HUES6 (cell line): ENCODE measurements around the gene RALBP1.

ENCODE experiments used
- H3K27ac ChIP-seq: 2 replicates; pipeline ENCODE4 v1.7.0; 2013; ENCODE audit warnings: low read depth, mild to moderate bottlenecking, low read length, inconsistent platforms
- H3K27me3 ChIP-seq: 2 replicates; pipeline ENCODE4 v1.6.1; 2013; ENCODE audit warnings: low read length; ENCODE audit not compliant: control insufficient read depth, insufficient read depth
- H3K36me3 ChIP-seq: 2 replicates; pipeline ENCODE4 v1.6.1; 2013; ENCODE audit warnings: low read length; ENCODE audit not compliant: control insufficient read depth, insufficient read depth
- H3K4me1 ChIP-seq: 2 replicates; pipeline ENCODE4 v1.6.1; 2013; ENCODE audit warnings: low read length; ENCODE audit not compliant: control insufficient read depth, insufficient read depth
- H3K4me3 ChIP-seq: 2 replicates; pipeline ENCODE4 v1.5.1; 2013; ENCODE audit warnings: low read depth, low read length
- H3K9ac ChIP-seq: one replicate; pipeline ENCODE4 v1.6.1; 2013; ENCODE audit warnings: mild to moderate bottlenecking, low read length
- H3K9me3 ChIP-seq: 2 replicates; pipeline ENCODE4 v1.6.1; 2013; ENCODE audit warnings: low read depth, low read length; ENCODE audit not compliant: control insufficient read depth, insufficient read depth

Gene RALBP1

GRCh38 chr18:9552191-9552590 lies 76.9 kb downstream of the RALBP1 start:
- no peak overlapping the region for H3K27ac ChIP-seq
- H3K4me3 ChIP-seq, result no peak overlapping the region

GRCh38 chr18:9552616-9553015 lies 77.3 kb downstream of the RALBP1 start:
- Histone ChIP-seq H3K4me1 (no peaks in the 10 kb centered on the region), H3K27ac (no peak overlapping the region), H3K9ac (no peak overlapping the region), H3K27me3 (no peaks in the 10 kb centered on the region), H3K9me3 (peaks cover 13% of the 10 kb centered on the region), H3K36me3 (peaks cover 94% of the 10 kb centered on the region), H3K4me3 (no peak overlapping the region)

More at GRCh38 chr18:9552191-9552590, 76.9 kb downstream of the RALBP1 start:
- Histone ChIP-seq H3K27me3 (no peaks in the 10 kb centered on the region), H3K9me3 (peaks cover 13% of the 10 kb centered on the region), H3K36me3 (peaks cover 94% of the 10 kb centered on the region), H3K4me1 (no peaks in the 10 kb centered on the region), H3K9ac (no peak overlapping the region)

GRCh38 chr18:9557250-9557943 lies 82.1 kb downstream of the RALBP1 start:
- H3K9me3 ChIP-seq, result peaks cover 13% of the 10 kb centered on the region
- no peaks in the 10 kb centered on the region for H3K27me3 ChIP-seq
- no peak overlapping the region for H3K4me3 ChIP-seq
- no peak overlapping the region for H3K27ac ChIP-seq
- H3K9ac ChIP-seq, result no peak overlapping the region
- no peaks in the 10 kb centered on the region for H3K4me1 ChIP-seq
- peaks cover 95% of the 10 kb centered on the region for H3K36me3 ChIP-seq

GRCh38 chr18:9558387-9559064 lies 83.2 kb downstream of the RALBP1 start:
- H3K27ac ChIP-seq, result no peak overlapping the region
- H3K9ac ChIP-seq, result no peak overlapping the region
- H3K9me3 ChIP-seq, result peaks cover 4% of the 10 kb centered on the region; the same call in 1 of the 2 replicates
- H3K4me3 ChIP-seq, result no peak overlapping the region
- no peaks in the 10 kb centered on the region for H3K4me1 ChIP-seq
- no peaks in the 10 kb centered on the region for H3K27me3 ChIP-seq
- peaks cover 95% of the 10 kb centered on the region for H3K36me3 ChIP-seq

GRCh38 chr18:9559253-9559652 lies 83.9 kb downstream of the RALBP1 start:
- Histone ChIP-seq H3K36me3 (peaks cover 96% of the 10 kb centered on the region), H3K4me3 (no peak overlapping the region), H3K9me3 (no peaks in the 10 kb centered on the region), H3K27ac (no peak overlapping the region), H3K27me3 (no peaks in the 10 kb centered on the region), H3K9ac (no peak overlapping the region), H3K4me1 (no peaks in the 10 kb centered on the region)

GRCh38 chr18:9561759-9562158 lies 86.4 kb downstream of the RALBP1 start:
- Histone ChIP-seq H3K27ac (no peak overlapping the region), H3K36me3 (peaks cover 88% of the 10 kb centered on the region), H3K4me1 (no peaks in the 10 kb centered on the region), H3K4me3 (no peak overlapping the region), H3K9me3 (no peaks in the 10 kb centered on the region), H3K9ac (no peak overlapping the region), H3K27me3 (no peaks in the 10 kb centered on the region)

GRCh38 chr18:9562584-9562983 lies 87.3 kb downstream of the RALBP1 start:
- H3K9me3 ChIP-seq, result no peaks in the 10 kb centered on the region
- peaks cover 88% of the 10 kb centered on the region for H3K36me3 ChIP-seq
- H3K27ac ChIP-seq, result no peak overlapping the region
- no peaks in the 10 kb centered on the region for H3K4me1 ChIP-seq
- H3K27me3 ChIP-seq, result no peaks in the 10 kb centered on the region
- H3K4me3 ChIP-seq, result no peak overlapping the region
- H3K9ac ChIP-seq, result no peak overlapping the region

GRCh38 chr18:9563331-9563730 lies 88.0 kb downstream of the RALBP1 start:
- no peak overlapping the region for H3K27ac ChIP-seq
- no peak overlapping the region for H3K9ac ChIP-seq
- H3K9me3 ChIP-seq, result no peaks in the 10 kb centered on the region
- no peaks in the 10 kb centered on the region for H3K4me1 ChIP-seq
- H3K27me3 ChIP-seq, result no peaks in the 10 kb centered on the region
- peaks cover 88% of the 10 kb centered on the region for H3K36me3 ChIP-seq
- H3K4me3 ChIP-seq, result no peak overlapping the region

- H3K36me3 ChIP-seq, result peaks cover 85% of the 10 kb centered on the region
- H3K27me3 ChIP-seq, result no peaks in the 10 kb centered on the region
- H3K27ac ChIP-seq, result no peak overlapping the region
- H3K9ac ChIP-seq, result no peak overlapping the region
- H3K4me1 ChIP-seq, result no peaks in the 10 kb centered on the region
- no peaks in the 10 kb centered on the region for H3K9me3 ChIP-seq
- H3K4me3 ChIP-seq, result no peak overlapping the region
Observed at GRCh38 chr18:9565407-9565806, 90.1 kb downstream of the RALBP1 start.

GRCh38 chr18:9568186-9568585 lies 92.9 kb downstream of the RALBP1 start:
- no peak overlapping the region for H3K9ac ChIP-seq
- no peaks in the 10 kb centered on the region for H3K4me1 ChIP-seq
- H3K27ac ChIP-seq, result no peak overlapping the region
- no peak overlapping the region for H3K4me3 ChIP-seq
- H3K36me3 ChIP-seq, result peaks cover 84% of the 10 kb centered on the region
- no peaks in the 10 kb centered on the region for H3K27me3 ChIP-seq
- no peaks in the 10 kb centered on the region for H3K9me3 ChIP-seq

GRCh38 chr18:9569178-9569577 lies 93.9 kb downstream of the RALBP1 start:
- no peak overlapping the region for H3K4me3 ChIP-seq
- peaks cover 75% of the 10 kb centered on the region for H3K36me3 ChIP-seq
- peaks cover 3% of the 10 kb centered on the region; the same call in 1 of the 2 replicates for H3K4me1 ChIP-seq
- H3K27ac ChIP-seq, result no peak overlapping the region
- no peak overlapping the region for H3K9ac ChIP-seq
- no peaks in the 10 kb centered on the region for H3K27me3 ChIP-seq
- no peaks in the 10 kb centered on the region for H3K9me3 ChIP-seq
